HG02759 (cell line): ENCODE measurements around the gene SYCE1.
"Not testable (repeated sequence)": the region's sequence is repeated elsewhere in the genome, so short reads cannot be mapped to it uniquely, and the experiment has no call there.

Experiments used
- ATAC-seq: cut with Tn5 transposase; IDR thresholded peaks from one replicate; pipeline ENCODE4 v1.9.1; 2021; ENCODE audit warnings: mild to moderate bottlenecking, moderate library complexity; ENCODE audit not compliant: unreplicated experiment

The SYCE1 gene, protein sequence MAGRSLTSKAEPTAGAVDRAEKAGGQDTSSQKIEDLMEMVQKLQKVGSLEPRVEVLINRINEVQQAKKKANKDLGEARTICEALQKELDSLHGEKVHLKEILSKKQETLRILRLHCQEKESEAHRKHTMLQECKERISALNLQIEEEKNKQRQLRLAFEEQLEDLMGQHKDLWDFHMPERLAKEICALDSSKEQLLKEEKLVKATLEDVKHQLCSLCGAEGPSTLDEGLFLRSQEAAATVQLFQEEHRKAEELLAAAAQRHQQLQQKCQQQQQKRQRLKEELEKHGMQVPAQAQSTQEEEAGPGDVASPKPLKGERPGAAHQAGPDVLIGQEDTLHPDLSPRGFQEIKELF

DNA sequence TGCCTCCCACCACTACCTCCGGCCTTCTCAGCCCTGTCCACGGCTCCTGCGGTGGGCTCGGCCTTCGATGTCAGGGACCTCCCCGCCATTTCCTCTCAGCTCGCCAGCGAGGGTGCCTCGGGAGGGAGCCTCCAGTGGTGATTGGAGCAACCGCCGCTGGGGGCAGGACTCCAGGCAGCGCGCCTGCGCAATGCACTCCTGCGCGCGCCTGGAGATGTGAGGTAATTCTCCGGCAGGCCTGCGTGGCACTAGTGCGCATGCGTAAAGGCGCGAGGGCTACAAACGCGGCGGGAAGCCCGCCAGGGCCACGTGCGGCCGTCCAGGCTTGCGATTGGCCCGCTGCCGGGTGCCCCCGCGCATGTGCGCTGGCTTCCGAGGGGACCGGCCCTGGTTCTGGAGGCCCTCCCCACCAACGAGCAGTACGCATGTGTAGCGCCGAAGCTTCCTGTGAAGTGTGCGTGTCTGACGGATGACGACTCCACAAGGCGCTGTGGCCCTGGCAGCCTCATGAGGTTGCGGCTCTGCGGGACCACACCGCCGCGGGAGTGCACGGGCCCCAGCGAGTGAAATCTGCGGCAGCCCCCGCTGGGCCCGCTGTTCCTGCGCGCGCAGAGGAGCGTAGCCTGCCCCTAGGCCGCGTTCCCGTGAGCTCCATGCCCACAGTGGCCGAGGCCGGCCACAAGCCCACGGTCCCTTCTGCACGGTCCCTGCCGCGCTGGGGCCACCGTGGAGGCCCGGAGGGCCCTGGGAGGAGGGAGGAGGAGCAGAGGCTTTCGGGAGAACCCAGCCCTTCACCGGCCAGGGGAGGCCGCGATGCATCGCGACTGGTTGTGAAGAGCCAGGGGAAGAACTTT lies at the start of gene SYCE1:
SYCE1 (minus strand) TSS at position 143 of the 854 bp plus-strand sequence; CDS start at position 89, 54 bp downstream.
- ATAC-seq = no peak

- ATAC-seq = no peak
Measured at GRCh38 chr10:133614830-133615580, 49.6 kb upstream of the SYCE1 start.

DNA sequence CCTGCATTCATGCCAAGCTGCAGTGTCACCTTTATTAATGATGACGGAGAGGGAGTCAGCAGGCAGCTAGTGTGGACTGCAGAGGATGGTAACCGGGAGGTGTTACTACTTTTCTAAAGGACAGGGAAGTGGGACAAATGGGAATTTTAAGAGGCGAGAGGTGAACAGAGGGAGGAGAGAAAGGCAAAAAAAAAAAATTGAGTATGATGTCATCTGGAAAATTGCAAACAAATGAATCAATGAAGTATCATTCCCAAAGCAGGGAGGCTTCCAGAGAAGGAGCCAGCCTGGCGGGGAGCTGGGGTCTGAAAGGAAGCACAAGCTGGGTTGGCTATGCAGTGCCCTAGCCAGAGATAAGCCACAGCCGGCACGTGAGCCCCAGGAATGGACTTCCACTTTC lies 48.3 kb upstream of the SYCE1 start:
- ATAC-seq = no peak

DNA sequence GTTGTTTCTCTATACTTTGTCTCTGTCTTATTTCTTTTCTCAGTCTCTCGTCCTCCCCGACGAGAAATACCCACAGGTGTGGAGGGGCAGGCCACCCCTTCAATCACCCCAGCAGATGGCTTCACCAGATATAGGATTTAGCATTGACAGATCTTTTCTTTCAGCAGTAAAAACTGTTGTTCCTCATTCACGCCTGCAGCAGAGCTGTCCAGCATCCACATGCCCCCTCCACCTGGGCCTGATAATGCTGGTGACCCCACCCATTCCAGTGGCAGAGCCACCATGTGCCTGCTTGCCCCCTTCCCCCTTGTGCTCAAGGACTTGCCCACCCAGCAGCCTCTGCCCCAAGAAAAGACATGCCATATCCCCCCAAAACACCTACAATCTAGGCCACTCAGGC lies 45.7 kb upstream of the SYCE1 start:
- no peak for ATAC-seq

DNA sequence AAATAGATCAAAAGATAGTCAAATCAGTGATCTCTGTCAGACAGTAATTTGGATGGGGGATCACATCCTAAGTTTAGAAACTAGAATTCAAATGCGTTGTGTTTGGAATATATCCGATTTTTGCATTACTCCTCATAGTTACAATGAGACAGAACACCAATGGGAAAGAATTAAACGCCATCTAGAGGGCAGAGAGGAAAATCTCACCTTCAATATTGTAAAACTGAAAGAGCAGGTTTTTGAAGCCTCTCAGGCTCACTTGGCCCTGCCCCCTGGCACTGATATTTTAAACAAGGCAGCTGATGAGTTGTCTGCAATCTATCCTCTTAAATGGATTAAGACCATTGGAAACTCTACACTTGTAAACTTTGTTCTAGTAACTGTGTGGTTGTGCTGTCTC lies 43.5 kb upstream of the SYCE1 start:
- no peak for ATAC-seq

- ATAC-seq = not testable (repeated sequence)
Measured at GRCh38 chr10:133603434-133603833, 38.1 kb upstream of the SYCE1 start.

GRCh38 chr10:133600657-133601056 lies 35.3 kb upstream of the SYCE1 start:
- ATAC-seq = no peak

GRCh38 chr10:133599869-133600268 lies 34.5 kb upstream of the SYCE1 start:
- not testable (repeated sequence) for ATAC-seq

DNA sequence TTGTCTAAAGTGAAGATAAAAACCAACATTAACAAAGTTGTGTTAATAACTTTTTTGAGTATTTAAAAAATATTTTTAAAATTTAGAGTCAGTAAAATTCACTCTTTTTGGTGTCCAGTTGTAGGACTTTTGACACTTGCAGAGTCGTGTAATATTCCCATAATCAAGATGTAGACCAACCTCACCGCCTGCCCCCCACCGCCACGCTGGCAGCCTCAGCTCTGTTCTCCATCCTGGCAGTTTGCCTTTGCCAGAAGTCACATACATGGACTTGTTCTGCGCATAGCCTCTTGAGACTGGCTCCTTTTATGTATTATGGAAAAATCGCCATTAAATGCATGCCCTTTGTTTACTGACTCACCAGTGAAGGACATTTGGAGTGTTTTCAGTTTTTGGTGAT lies 27.3 kb upstream of the SYCE1 start:
- ATAC-seq = no peak

DNA sequence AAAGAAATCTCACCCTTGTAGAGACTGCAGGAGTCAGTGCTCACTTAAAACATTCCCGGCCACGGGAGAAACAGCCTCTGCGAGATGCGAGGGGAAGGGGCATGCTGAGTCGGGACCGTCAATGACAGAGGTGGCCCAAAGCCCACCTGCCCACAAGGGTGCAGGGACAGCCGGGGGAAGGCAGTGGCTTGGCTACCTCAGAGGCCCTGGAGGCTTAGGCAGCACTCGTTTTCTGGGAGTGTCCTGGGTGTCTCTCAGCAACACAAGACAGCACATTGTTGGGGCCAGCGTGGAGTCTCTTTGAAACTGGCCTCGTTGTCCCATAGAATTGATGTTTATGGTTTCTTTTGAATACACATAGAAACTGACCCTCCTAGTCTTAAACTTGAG lies 25.6 kb upstream of the SYCE1 start:
- ATAC-seq = no peak

DNA sequence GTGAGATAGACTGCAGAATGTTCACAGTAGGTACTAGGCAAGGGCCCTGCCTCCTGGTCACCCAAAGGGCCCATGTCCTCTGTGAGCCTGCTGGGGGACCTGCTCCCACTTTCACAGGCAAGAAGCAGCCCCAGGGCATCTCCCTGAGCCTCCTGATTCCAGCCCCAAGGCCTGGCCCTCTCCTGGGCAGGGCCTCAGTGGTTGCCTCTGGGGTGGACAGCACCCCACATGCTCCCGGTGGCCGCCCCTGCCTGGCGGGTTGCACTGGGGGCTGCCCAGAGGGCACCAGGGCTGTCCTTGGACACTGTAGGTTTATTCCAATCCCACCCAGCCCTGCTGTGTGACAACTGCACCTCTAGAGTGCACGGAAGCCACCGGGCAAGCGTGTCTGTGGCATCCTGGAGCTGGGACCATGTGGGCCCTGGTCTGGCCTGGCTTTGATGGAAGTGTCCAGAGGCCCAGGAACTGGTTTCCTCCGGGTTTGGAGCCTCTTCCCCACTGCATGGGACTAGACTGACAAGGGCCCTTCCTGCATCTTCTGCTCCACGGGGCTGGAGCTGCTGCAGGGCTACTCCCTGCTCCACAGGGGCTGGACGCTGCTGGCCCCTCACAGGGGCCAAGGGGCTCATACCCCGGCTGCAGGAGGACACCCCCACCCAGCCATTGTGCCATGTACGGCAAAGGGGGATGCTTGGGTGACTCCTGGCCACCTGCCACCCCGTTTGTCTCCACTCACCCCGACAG lies 25.0 kb upstream of the SYCE1 start:
- ATAC-seq = no peak

GRCh38 chr10:133577037-133577436 lies 11.7 kb upstream of the SYCE1 start:
- not testable (repeated sequence) for ATAC-seq

- ATAC-seq = not testable (repeated sequence)
Measured at GRCh38 chr10:133573460-133573859, 8.1 kb upstream of the SYCE1 start.

DNA sequence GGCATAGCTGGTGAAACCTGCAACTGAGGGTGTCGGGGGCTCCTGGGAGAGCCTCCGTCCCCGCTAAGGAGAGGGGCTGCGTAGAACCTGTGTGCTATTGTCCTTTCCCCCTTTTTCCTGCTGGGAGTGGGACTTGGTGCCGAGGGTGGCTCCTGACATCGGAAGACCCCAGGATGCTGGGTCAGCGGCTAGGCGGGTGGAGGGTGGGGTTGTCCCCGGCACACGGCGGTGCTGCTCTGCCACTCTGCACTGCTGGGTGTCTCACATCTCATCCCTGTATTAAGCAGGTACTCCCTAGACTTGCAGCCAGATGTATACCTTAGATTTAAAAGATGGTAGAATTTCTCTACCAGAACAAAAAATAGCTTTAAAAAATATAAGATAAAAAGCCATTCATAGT lies 6.7 kb upstream of the SYCE1 start:
- ATAC-seq = not testable (repeated sequence)

DNA sequence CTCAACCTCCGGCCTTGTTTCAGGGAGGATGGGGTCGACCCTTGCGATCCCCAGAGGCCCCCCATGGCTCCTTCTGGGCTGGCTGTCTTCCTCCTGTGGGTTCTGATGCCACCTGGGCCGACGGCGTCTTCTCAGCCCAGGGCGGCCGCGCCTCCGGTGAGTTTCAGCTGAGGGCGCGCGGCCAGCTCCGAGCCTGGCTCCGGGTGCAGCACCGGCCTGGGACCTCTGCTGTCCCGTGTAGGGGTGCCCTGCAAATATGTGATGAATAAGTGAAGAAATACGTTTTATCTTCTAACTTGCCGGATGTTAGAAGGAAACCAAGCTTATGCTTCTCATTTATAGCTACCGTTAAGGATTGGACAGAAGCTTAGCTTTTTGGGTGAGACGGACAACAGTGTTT lies 4.4 kb upstream of the SYCE1 start:
- ATAC-seq = not testable (repeated sequence)

- ATAC-seq = not testable (repeated sequence)
Measured at GRCh38 chr10:133568831-133569527, 3.6 kb upstream of the SYCE1 start.

DNA sequence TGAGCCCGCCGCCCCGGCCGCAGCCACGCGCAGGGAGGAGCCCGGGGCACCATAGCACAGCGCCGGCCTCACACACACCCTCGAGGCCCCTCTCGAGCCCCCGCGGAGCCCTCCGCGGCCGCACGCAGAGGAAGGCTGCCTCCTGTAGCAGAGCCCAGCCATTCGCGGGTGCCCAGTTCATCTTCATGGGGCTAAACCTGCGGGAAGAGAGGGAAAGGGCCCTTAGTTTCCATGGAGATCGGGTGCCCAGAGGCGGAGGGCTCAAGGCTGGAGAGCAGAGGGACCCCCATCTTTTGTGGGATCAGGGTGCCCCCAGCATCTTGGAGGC lies 2.9 kb upstream of the SYCE1 start:
- ATAC-seq = no peak

- no peak for ATAC-seq
Measured at GRCh38 chr10:133567609-133568286, 2.4 kb upstream of the SYCE1 start.

DNA sequence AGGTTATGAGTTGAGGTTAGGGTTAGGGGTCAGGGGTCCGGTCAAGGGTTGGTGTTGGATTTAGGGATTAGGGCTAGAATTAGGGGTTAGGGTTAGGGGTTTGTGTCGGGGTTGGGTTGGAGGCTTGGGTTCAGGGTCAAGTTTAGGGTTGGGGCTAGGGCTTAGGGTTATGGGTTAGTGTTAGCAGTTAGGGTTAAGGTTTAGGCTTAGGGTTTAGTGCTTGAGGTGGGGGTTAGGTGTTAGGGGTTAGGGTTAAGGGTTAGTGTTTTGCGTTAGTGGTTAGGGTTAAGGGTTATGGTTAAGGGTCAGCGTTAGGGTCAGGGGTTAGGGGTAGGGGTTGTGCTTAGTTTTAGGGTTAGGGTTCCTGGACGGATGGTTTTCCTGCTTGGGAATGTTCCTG lies 1.7 kb upstream of the SYCE1 start:
- ATAC-seq = no peak

DNA sequence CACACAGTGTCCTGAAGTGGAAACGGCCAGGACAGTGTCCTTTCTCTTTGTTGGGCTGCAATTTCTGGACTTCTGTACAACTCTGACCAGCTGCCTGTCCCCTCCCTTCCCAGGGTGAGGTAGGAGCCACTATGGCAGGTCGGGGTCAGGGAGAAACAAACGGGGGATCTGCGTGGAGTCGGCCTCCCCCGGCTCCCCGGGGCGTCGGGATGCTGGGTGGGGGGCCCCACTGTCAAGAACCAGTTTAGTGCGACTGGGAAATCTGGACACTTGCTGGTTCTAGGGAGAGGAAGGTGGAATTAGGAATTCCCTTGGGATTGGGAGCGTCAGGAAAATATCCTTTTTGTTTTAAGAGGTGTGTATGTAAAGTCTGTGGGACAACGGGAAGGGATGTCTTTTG lies 567 bp downstream of the SYCE1 start:
- no peak for ATAC-seq
